ENCODE measurements around the gene HMCES.
A peak's percentile ranks its signal among the peaks of the same experiment; 100 is the strongest.

Gene HMCES

DNA sequence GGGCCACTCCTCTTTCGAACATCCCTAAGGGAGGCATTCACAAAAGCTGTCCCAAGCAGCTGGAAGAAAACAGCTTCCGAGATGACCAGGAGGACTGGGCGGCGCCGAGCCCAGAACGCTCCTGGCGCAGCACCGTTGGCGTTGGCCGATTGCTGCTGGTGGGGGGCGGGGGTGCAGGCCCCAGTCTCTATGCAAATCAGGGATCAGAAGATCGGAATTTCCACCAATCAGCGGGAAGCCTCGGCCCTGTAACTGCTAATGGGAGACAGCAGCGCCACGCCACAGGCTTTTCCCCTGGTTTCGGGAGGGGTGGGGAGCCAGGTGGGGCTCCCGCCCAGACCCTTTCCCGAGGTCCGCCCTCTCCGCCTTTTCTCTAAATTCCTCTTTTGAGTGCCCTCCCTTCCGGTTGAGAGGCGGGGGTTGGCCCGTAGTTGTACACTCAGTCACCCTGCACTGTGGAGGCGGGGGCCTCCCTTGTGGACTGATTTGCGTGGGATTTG lies 27.0 kb downstream of the HMCES start:
- DNase-seq: peak; percentile 95

DNA sequence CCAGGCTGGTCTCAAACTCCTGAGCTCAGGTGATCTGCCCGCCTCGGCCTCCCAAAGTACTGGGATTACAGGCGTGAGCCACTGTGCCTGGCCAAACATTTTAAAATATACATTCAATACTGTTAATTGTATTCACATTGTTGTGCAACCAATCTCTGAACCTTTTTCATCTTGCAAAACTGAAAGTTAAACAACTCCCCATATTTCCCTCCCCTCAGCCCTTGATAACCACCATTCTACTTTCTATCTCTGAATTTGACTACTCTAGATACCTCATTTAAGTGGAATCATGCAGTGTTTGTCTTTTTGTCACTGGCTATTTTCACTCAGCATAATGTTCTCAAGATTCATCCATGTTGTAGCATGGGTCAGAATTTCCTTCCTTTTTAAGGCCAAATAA lies 30.0 kb downstream of the HMCES start:
- DNase-seq: no peak

DNA sequence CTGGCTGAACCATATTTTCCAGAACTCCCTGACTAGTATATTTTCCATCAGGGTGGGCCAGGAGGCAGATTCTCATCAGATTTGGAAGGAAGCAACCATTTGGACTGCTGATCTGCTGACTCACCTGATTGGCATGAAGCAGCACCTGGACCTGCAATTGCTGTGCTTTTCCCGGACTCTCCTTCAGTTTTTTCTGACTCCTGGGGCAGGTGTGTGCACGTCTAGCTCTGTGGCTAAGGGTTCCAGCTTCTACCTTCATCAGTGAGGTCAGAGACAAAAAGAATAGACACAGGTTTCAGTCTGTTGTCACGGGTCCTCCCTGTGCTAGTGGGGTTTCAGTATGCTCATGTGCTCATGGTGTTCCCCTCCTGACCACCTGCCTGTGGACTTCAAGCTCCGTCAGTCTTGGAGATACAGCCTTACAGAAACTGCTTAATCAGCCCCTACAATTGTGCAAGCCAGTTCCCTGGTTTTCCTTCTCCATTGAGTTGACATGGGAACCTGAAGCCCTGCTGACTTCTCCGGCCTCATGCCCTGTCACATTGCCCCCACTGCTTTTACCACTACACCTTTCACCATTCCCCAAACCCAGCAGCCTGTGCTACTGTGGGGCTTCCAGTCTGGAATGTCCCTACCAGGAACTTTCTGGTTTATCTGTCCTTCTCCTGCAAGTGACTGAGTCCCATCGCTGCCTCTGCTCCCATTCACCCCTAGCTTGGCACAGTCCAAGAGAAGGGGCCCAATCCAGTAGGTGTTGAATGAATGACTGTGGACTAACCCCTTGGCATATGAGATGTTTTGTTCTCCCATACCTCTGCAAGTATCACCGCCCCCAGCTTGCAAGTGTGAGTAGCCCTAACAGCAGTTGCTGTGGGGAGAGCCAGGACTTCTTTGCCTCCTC lies 31.7 kb downstream of the HMCES start:
- no peak for DNase-seq

- no peak for DNase-seq
Measured at GRCh38 chr3:129311054-129311902, 32.6 kb downstream of the HMCES start.

DNA sequence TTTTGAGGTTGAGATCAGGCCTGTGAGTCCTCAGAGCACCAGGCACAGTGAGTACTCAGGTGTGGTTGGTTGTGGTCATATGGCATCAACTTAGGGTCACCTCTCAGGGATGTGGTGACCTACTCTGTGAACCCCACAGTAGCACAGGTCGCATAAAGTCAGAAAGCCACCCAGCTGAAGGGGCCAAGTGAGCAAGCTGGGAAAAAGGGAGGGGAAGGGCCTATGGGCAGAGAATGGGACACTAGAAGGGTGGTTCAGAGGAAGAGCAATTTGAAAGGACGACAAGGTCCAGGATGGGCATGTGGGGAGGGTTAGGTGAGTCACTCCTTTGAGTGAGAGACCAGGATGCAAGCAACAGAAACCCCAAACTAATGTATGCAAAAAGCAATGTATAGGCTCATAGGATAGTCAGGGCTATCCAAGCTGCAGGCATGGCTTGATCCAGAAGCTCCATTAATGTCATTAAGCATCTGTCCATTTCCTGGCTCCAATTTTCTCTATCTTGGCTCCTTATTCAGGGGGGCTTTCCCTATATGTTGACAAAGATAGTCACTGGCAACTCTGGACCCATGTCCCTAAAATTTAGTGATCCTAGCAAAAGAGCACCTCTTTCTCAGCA lies 33.5 kb downstream of the HMCES start:
- peak; percentile 13 for DNase-seq

DNA sequence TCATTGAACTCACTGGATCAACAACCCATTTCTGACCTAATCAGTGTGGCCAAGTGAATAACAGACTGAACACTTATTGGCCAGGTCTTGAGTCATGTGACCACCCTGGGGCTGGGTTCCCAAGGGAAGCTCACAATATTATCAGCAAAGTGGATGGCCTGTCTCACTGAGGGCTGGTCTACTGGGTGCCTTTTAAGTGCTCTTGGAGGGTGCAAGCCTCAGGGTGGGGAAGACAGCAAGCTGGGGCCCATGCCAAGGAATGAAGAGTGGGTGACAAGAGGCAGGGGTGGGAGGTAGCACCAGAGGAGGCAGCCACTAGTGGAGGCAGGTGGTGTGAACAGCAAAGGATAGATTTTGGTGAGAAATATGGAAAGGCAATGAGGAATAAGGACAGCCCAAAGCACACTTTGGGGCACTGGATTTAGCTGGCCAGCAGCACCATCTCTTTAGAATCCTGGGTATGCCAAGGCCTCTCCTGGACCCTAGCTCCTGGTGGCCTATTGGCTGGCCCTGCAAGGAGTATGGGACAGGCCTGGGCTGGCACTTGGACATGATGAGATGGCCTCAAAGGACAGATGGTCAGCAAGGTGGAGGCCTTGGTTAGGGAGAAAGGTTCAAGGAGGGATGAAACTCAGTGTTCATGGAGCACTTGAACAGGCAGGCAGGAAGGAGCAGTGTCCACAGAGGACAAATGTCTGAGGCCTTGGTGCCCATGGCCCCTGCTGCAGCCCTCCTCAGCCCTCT lies 34.2 kb downstream of the HMCES start:
- DNase-seq: peak; percentile 35

GRCh38 chr3:129313415-129313664 lies 34.7 kb downstream of the HMCES start:
- DNase-seq: no peak

GRCh38 chr3:129313665-129314385 lies 35.2 kb downstream of the HMCES start:
- peak; percentile 47 for DNase-seq

- peak; percentile 96 for DNase-seq
Measured at GRCh38 chr3:129314386-129315222, 35.9 kb downstream of the HMCES start.

DNA sequence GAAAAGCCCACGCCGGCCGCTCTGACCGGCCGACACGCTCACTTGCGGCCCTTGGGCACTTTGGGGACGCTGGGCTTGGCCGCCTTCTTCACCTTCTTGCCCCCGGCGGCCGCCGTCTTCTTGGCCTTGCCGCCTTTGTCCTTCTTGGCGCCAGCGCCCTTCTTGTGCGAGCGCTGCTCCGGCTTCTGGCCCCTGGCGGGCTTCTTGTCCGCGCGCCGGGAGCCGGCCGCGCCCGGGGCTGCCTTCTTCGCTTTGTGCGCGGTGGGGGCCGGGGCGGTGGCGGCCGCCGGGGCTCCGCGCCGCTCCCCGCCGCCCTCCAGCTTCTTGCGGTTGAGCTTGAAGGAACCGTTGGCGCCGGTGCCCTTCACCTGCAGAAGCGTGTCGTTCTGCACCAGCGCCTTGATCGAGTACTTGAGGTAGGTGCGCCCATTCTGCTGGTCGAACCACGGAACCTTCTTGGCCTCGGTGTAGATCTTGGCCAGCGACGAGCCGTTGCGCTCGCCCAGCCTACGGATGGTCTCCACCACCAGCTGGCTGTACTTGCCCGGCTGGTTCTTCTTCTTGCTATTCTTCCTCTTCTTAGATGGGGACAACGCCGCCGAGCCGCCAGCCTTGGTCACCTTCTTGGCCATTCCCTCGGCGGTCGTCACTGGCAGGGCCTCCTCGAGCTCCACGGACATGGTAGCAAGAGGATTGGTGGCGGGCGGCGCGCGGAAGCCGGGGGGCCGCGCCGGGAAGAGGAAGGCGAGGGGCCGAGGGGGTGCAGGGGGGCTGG lies 36.7 kb downstream of the HMCES start:
- DNase-seq: peak; percentile 59

- DNase-seq: no peak
Measured at GRCh38 chr3:129315998-129316247, 37.3 kb downstream of the HMCES start.

DNA sequence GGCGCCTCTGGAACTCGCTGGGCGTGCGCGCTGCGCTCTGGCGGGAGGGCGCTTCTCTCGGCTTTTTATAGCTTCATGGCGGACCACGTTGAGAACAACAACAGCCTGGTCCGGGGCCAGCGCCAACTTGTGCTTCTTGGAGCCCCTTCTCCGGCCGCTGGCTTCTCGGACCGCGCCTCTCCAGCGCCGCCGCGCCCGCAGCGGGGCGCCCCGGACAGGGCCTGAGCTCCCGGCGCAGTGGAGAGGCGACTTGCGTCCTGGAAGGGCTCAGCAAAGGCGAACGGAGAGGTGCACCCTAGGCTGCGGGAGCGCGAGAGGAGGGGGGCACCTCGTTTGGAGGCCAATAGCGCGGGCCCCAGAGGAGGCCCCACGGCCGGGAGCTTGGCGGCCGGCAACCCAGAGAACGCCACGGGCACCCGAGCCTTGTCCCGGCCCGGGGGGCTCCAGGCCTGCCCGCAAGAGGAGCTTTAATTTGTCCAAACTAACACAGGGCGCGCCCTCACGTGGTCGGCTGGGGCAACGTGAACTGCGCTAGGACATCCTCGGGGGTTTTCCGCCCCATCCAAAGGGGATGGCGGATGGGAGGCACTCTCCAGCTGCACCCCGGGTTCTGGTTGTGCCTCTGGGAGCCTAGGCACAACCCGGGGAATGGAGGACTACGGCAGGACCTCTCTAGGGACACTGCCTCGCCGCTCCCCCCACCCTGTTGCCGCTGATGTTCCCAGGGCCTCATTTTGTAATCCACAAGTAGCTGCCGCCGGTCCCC lies 37.8 kb downstream of the HMCES start:
- DNase-seq: peak; percentile 92

GRCh38 chr3:129317014-129317771 lies 38.5 kb downstream of the HMCES start:
- no peak for DNase-seq

DNA sequence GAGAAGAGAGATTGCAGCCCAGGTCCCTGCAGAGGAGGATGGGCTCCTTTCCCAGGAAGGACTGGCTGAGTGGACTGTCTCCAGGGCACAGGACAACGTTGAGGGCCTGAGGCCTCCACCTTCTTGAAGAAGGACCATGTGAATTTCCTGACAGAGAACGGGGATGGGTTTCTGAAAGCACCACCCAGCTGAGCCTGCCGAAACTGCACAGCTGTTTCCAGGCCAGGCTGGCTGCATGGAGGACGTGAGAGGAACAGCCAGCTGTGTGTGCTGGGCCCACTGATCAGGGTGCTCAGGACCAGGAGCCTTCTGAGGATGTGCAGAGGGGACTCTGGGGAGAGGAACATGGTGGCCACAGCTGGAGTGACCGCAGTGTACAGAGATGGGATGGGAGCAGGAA lies 39.2 kb downstream of the HMCES start:
- peak; percentile 27 for DNase-seq

- DNase-seq: no peak
Measured at GRCh38 chr3:129318921-129319320, 40.3 kb downstream of the HMCES start.

DNA sequence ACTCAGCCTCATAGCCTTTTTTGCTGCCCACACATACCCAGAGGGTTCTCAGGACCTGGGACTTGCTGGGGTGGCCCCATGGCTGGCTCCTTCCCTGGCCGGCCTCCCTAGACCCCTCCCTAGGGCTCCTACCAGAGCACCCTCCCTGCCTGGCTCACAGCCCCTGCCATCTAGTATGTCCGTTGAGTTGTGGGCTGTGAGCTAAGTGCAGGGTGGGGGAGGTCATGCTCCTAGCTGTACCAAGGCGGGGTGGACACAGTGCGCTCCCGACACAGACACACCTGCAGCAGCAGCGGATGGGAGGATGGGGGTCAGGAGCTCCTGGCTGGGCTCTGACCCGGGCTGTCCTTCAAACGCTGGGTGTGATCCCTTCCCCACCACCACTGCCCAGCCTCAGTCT lies 41.6 kb downstream of the HMCES start:
- DNase-seq: no peak

GRCh38 chr3:129320825-129321487 lies 42.3 kb downstream of the HMCES start:
- no peak for DNase-seq

DNA sequence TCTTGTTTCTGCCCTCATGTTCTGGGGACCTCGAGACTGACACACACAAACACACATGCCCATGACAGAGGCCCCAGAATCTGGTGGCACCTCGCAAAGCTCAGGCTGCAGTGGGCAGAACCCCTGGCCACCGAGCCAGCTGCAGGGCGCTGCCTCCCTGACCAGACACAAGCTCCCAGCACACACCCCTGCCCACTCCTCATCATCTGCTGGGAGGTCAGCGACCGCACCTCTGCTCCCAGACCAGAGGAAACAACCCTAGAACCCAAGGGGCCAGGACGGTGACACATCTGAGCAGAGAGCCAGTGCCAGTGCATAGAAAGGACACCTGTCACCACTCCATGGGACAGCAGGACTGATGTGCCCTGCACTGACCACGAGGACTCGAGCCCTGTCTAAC lies 43.2 kb downstream of the HMCES start:
- DNase-seq: no peak

All from hematopoietic multipotent progenitor cell treated with erythropoietin and hydrocortisone succinate and interleukin-3 and kit ligand, for 4 days (in vitro differentiated cells).